ENCODE measurements around the gene AKAP12. TPM values are rescaled to one million over a fixed set of nuclear protein-coding genes. Genes with fewer than 3 reads are reported as not detected.
A peak's percentile ranks its signal among the peaks of the same experiment; 100 is the strongest.

AKAP12 gene
- total RNA-seq, 4 donors from 2014 or later, result 25.7 to 61.7 (median 53.1) TPM

- peaks cover 3 to 23% (median 10%) of the 10 kb centered on the region in 4 donors for H3K4me1 ChIP-seq
- H3K4me3 ChIP-seq, result no peak overlapping the region
- no peaks in the 10 kb centered on the region for H3K9me3 ChIP-seq
- TF ChIP-seq POLR2AphosphoS5 (IDR thresholded peaks at IDR 0.05), result no peak
- TF ChIP-seq POLR2A (IDR thresholded peaks at IDR 0.05), result no peak
- TF ChIP-seq EP300 (IDR thresholded peaks at IDR 0.05; ENCODE audit: low read depth), result no peak
- TF ChIP-seq CTCF (IDR thresholded peaks at IDR 0.05), result no peak
- no peaks in the 10 kb centered on the region for H3K36me3 ChIP-seq
- in situ Hi-C loops (cut with MboI; ENCODE audit: low pct_ligation_motif_present in 1 of 4, low pct_unique_long_range_greater_than_20kb in 1 of 4, low sequenced_read_pairs in 3 of 4), result no loop called here
- 35% methylated on average over 7 of the region's 7 CpGs; no CpG with 5 or more reads in 1 of the 2 donors for WGBS, 2 donors (ENCODE audit: low coverage in 1 of 2)
- intact Hi-C loops (cut with DNase I; ENCODE audit: low total_unique reads), result no loop called here
- H3K27ac ChIP-seq, result peak overlapping the region; percentile 53 to 89 (median 62)
- DNase-seq, result no peak
- no peaks in the 10 kb centered on the region for H3K27me3 ChIP-seq
These were observed 46.4 kb downstream of the AKAP12 start for GRCh38 chr6:151286214-151286613.

GRCh38 chr6:151288712-151289398 is 49.1 kb downstream of the AKAP12 start:
- peaks cover 12 to 44% (median 17%) of the 10 kb centered on the region in 4 donors for H3K4me1 ChIP-seq
- 76 to 98% methylated on average over 7 to 10 of the region's 10 CpGs for WGBS, 2 donors (ENCODE audit: low coverage in 1 of 2)
- H3K4me3 ChIP-seq, result no peak overlapping the region
- no peaks in the 10 kb centered on the region for H3K9me3 ChIP-seq
- DNase-seq, result no peak
- no peaks in the 10 kb centered on the region for H3K27me3 ChIP-seq
- TF ChIP-seq POLR2AphosphoS5 (IDR thresholded peaks at IDR 0.05) (peak in 1 of 3 donors; percentile 13), EP300 (IDR thresholded peaks at IDR 0.05; ENCODE audit: low read depth) (no peak), POLR2A (IDR thresholded peaks at IDR 0.05) (no peak), CTCF (IDR thresholded peaks at IDR 0.05) (no peak)
- H3K27ac ChIP-seq, result peak overlapping the region; percentile 78 to 89 (median 84)
- no peaks in the 10 kb centered on the region for H3K36me3 ChIP-seq
- in situ Hi-C loops (cut with MboI; ENCODE audit: low pct_ligation_motif_present in 1 of 4, low pct_unique_long_range_greater_than_20kb in 1 of 4, low sequenced_read_pairs in 3 of 4), result no loop called here
- intact Hi-C loops (cut with DNase I; ENCODE audit: low total_unique reads), result no loop called here

- H3K9me3 ChIP-seq, result no peaks in the 10 kb centered on the region
- TF ChIP-seq POLR2AphosphoS5 (IDR thresholded peaks at IDR 0.05), result no peak
- H3K4me1 ChIP-seq, result peaks cover 12 to 49% (median 17%) of the 10 kb centered on the region in 4 donors
- intact Hi-C loops (cut with DNase I; ENCODE audit: low total_unique reads) (no loop called here), in situ Hi-C loops (cut with MboI; ENCODE audit: low pct_ligation_motif_present in 1 of 4, low pct_unique_long_range_greater_than_20kb in 1 of 4, low sequenced_read_pairs in 3 of 4) (no loop called here)
- 71 to 74% methylated on average over 2 of the region's 2 CpGs for WGBS, 2 donors (ENCODE audit: low coverage in 1 of 2)
- H3K27ac ChIP-seq, result peak overlapping the region; percentile 78 to 89 (median 84)
- no peak for DNase-seq
- H3K36me3 ChIP-seq, result no peaks in the 10 kb centered on the region
- no peak overlapping the region for H3K4me3 ChIP-seq
- H3K27me3 ChIP-seq, result no peaks in the 10 kb centered on the region
These were observed 49.7 kb downstream of the AKAP12 start for GRCh38 chr6:151289399-151290007.

- peak; percentile 99 for TF ChIP-seq EP300 (IDR thresholded peaks at IDR 0.05; ENCODE audit: low read depth)
- TF ChIP-seq CTCF (IDR thresholded peaks at IDR 0.05), result no peak
- TF ChIP-seq POLR2AphosphoS5 (IDR thresholded peaks at IDR 0.05), result peak; percentile 74 to 78 (median 76)
- peak; percentile 26 for TF ChIP-seq POLR2A (IDR thresholded peaks at IDR 0.05)
- WGBS, 2 donors (ENCODE audit: low coverage in 1 of 2), result 52 to 68% methylated on average over 6 to 11 of the region's 11 CpGs
- intact Hi-C loops (cut with DNase I; ENCODE audit: low total_unique reads), result no loop called here
- Histone ChIP-seq H3K9me3 (no peaks in the 10 kb centered on the region), H3K4me1 (peaks cover 12 to 40% (median 13%) of the 10 kb centered on the region in 4 donors), H3K27ac (peak overlapping the region; percentile 78 to 89 (median 84)), H3K36me3 (no peaks in the 10 kb centered on the region), H3K27me3 (no peaks in the 10 kb centered on the region), H3K4me3 (no peak overlapping the region)
- peak; percentile 51 for DNase-seq
- in situ Hi-C loops (cut with MboI; ENCODE audit: low pct_ligation_motif_present in 1 of 4, low pct_unique_long_range_greater_than_20kb in 1 of 4, low sequenced_read_pairs in 3 of 4), result no loop called here
These were observed 51.3 kb downstream of the AKAP12 start for GRCh38 chr6:151290877-151291721.
